ENCODE data around the gene MS4A3. TPM values are rescaled to one million over a fixed set of nuclear protein-coding genes. Genes with fewer than 3 reads are reported as not detected.
"Not testable (repeated sequence)": the region's sequence is repeated elsewhere in the genome, so short reads cannot be mapped to it uniquely, and the experiment has no call there.

Gene MS4A3
- not detected in 2 replicates for total RNA-seq
- long read RNA-seq: 0 reads

- H3K4me1 Mint-ChIP-seq: no peaks in the 10 kb centered on the region
- DNase-seq (ENCODE audit: low read depth, low spot score): no peak
- no peak within 1 kb of the TSS for H3K4me3 Mint-ChIP-seq
- no peaks in the 10 kb centered on the region for H3K36me3 Mint-ChIP-seq (ENCODE audit: low read depth)
- H3K27ac Mint-ChIP-seq (ENCODE audit: unreplicated experiment): no peak within 1 kb of the TSS
- TF ChIP-seq CTCF (conservative IDR thresholded peaks at IDR 0.05): no peak
- peaks cover 12% of the 10 kb centered on the region for H3K27me3 Mint-ChIP-seq (ENCODE audit: low read depth)
- no peaks in the 10 kb centered on the region for H3K9me3 Mint-ChIP-seq
Observed at GRCh38 chr11:60056349-60056969, at the start of gene MS4A3. TSS of gene MS4A3 (plus strand) at chr11:60056665. CDS start at chr11:60061161, 4,496 bp downstream.

GRCh38 chr11:60016881-60017280 lies 39.6 kb upstream of the MS4A3 start, which contains the start of gene OOSP4B:
TSS of gene OOSP4B (plus strand) at chr11:60017181.
- Mint-ChIP-seq H3K4me1 (no peaks in the 10 kb centered on the region), H3K27ac (ENCODE audit: unreplicated experiment) (no peak within 1 kb of the TSS), H3K9me3 (peaks cover 5% of the 10 kb centered on the region), H3K36me3 (ENCODE audit: low read depth) (no peaks in the 10 kb centered on the region), H3K27me3 (ENCODE audit: low read depth) (peaks cover 10% of the 10 kb centered on the region), H3K4me3 (no peak within 1 kb of the TSS)
- TF ChIP-seq CTCF (conservative IDR thresholded peaks at IDR 0.05): no peak
- DNase-seq (ENCODE audit: low read depth, low spot score): no peak

- DNase-seq (ENCODE audit: low read depth, low spot score): no peak
- Mint-ChIP-seq H3K27me3 (ENCODE audit: low read depth) (peaks cover 10% of the 10 kb centered on the region), H3K36me3 (ENCODE audit: low read depth) (no peaks in the 10 kb centered on the region), H3K9me3 (peaks cover 5% of the 10 kb centered on the region), H3K4me1 (no peaks in the 10 kb centered on the region), H3K27ac (ENCODE audit: unreplicated experiment) (no peak overlapping the region), H3K4me3 (no peak overlapping the region)
- no peak for TF ChIP-seq CTCF (conservative IDR thresholded peaks at IDR 0.05)
Observed at GRCh38 chr11:60018058-60018457, 38.4 kb upstream of the MS4A3 start.

GRCh38 chr11:60020376-60020775 lies 36.1 kb upstream of the MS4A3 start:
- H3K9me3 Mint-ChIP-seq; H3K27ac Mint-ChIP-seq (ENCODE audit: unreplicated experiment); H3K4me1 Mint-ChIP-seq; H3K36me3 Mint-ChIP-seq (ENCODE audit: low read depth); H3K27me3 Mint-ChIP-seq (ENCODE audit: low read depth); DNase-seq (ENCODE audit: low read depth, low spot score); H3K4me3 Mint-ChIP-seq: not testable (repeated sequence)

- no peak for DNase-seq (ENCODE audit: low read depth, low spot score)
- no peaks in the 10 kb centered on the region for H3K4me1 Mint-ChIP-seq
- H3K36me3 Mint-ChIP-seq (ENCODE audit: low read depth): no peaks in the 10 kb centered on the region
- H3K9me3 Mint-ChIP-seq: no peaks in the 10 kb centered on the region
- no peak overlapping the region for H3K4me3 Mint-ChIP-seq
- H3K27me3 Mint-ChIP-seq (ENCODE audit: low read depth): peaks cover 2% of the 10 kb centered on the region
- no peak overlapping the region for H3K27ac Mint-ChIP-seq (ENCODE audit: unreplicated experiment)
- TF ChIP-seq CTCF (conservative IDR thresholded peaks at IDR 0.05): no peak
Observed at GRCh38 chr11:60029015-60029632, 27.3 kb upstream of the MS4A3 start.

- Mint-ChIP-seq H3K36me3 (ENCODE audit: low read depth) (no peaks in the 10 kb centered on the region), H3K9me3 (no peaks in the 10 kb centered on the region), H3K27me3 (ENCODE audit: low read depth) (peaks cover 5% of the 10 kb centered on the region), H3K4me1 (no peaks in the 10 kb centered on the region), H3K4me3 (no peak within 1 kb of the TSS), H3K27ac (ENCODE audit: unreplicated experiment) (no peak within 1 kb of the TSS)
- no peak for DNase-seq (ENCODE audit: low read depth, low spot score)
- no peak for TF ChIP-seq CTCF (conservative IDR thresholded peaks at IDR 0.05)
Observed at GRCh38 chr11:60040109-60040508, 16.4 kb upstream of the MS4A3 start, which contains the start of gene OOSP2. TSS of gene OOSP2 (plus strand) at chr11:60040409. CDS start at chr11:60040460, 51 bp downstream.

- H3K4me3 Mint-ChIP-seq; H3K4me1 Mint-ChIP-seq; H3K27ac Mint-ChIP-seq (ENCODE audit: unreplicated experiment); H3K36me3 Mint-ChIP-seq (ENCODE audit: low read depth); DNase-seq (ENCODE audit: low read depth, low spot score); H3K9me3 Mint-ChIP-seq: not testable (repeated sequence)
- peaks cover 10% of the 10 kb centered on the region for H3K27me3 Mint-ChIP-seq (ENCODE audit: low read depth)
Observed at GRCh38 chr11:60050422-60050821, 6.0 kb upstream of the MS4A3 start.

GRCh38 chr11:60050839-60051238 lies 5.6 kb upstream of the MS4A3 start:
- not testable (repeated sequence) for H3K9me3 Mint-ChIP-seq; H3K4me1 Mint-ChIP-seq; H3K36me3 Mint-ChIP-seq (ENCODE audit: low read depth); H3K27me3 Mint-ChIP-seq (ENCODE audit: low read depth); H3K27ac Mint-ChIP-seq (ENCODE audit: unreplicated experiment); H3K4me3 Mint-ChIP-seq; DNase-seq (ENCODE audit: low read depth, low spot score)
